Measurements from ENCODE around the gene C3orf49. TPM values are rescaled to one million over a fixed set of nuclear protein-coding genes. Genes with fewer than 3 reads are reported as not detected.
A peak's percentile ranks its signal among the peaks of the same experiment; 100 is the strongest.

C3orf49 gene
- total and polyA plus RNA-seq, 3 experiments from 2014 or later = not detected

- no peak overlapping the region for H3K4me3 ChIP-seq (ENCODE audit: low read length)
- ChIA-PET POLR2A (no interaction called here), CTCF (no interaction called here)
- H3K4me3 Mint-ChIP-seq = no peak overlapping the region
- H3K27ac ChIP-seq (ENCODE audit: low read depth, low read length) = no peak overlapping the region
- peaks cover 8% of the 10 kb centered on the region for H3K4me1 ChIP-seq (ENCODE audit: insufficient read depth, low read length)
- no peaks in the 10 kb centered on the region for H3K9me3 Mint-ChIP-seq
- no peaks in the 10 kb centered on the region for H3K27me3 ChIP-seq (ENCODE audit: insufficient read depth, low read length, poor library complexity, severe bottlenecking)
- DNase-seq = no peak
- H3K36me3 Mint-ChIP-seq = peaks cover 4 to 34% (median 21%) of the 10 kb centered on the region in 3 donors
- peaks cover 35 to 61% (median 57%) of the 10 kb centered on the region in 3 donors for H3K4me1 Mint-ChIP-seq
- no peaks in the 10 kb centered on the region for H3K36me3 ChIP-seq (ENCODE audit: insufficient read depth, low read length)
- H3K9me3 ChIP-seq (ENCODE audit: low read length) = no peaks in the 10 kb centered on the region
- no peaks in the 10 kb centered on the region for H3K27me3 Mint-ChIP-seq
- peak overlapping the region in 6 of 8 donors; percentile 2 to 81 (median 59) for H3K27ac Mint-ChIP-seq
Observed at GRCh38 chr3:63895422-63896189, 76.5 kb downstream of the C3orf49 start.

- H3K4me3 ChIP-seq (ENCODE audit: low read length) = no peak overlapping the region
- peak overlapping the region in 7 of 8 donors; percentile 5 to 76 (median 40) for H3K27ac Mint-ChIP-seq
- peaks cover 8% of the 10 kb centered on the region for H3K4me1 ChIP-seq (ENCODE audit: insufficient read depth, low read length)
- DNase-seq = no peak
- H3K36me3 Mint-ChIP-seq = peaks cover 5 to 37% (median 25%) of the 10 kb centered on the region in 3 donors
- H3K27ac ChIP-seq (ENCODE audit: low read depth, low read length) = no peak overlapping the region
- H3K4me3 Mint-ChIP-seq = no peak overlapping the region
- no peaks in the 10 kb centered on the region for H3K9me3 Mint-ChIP-seq
- H3K36me3 ChIP-seq (ENCODE audit: insufficient read depth, low read length) = no peaks in the 10 kb centered on the region
- peaks cover 35 to 59% (median 56%) of the 10 kb centered on the region in 3 donors for H3K4me1 Mint-ChIP-seq
- ChIA-PET POLR2A (no interaction called here), CTCF (no interaction called here)
- no peaks in the 10 kb centered on the region for H3K27me3 Mint-ChIP-seq
- no peaks in the 10 kb centered on the region for H3K9me3 ChIP-seq (ENCODE audit: low read length)
- no peaks in the 10 kb centered on the region for H3K27me3 ChIP-seq (ENCODE audit: insufficient read depth, low read length, poor library complexity, severe bottlenecking)
Observed at GRCh38 chr3:63896332-63897030, 77.4 kb downstream of the C3orf49 start.

Other genes with a start within 250 kb of the C3orf49 start
- not detected for gene SNTN, start 166.6 kb upstream of the C3orf49 start, total RNA-seq
- not detected for gene SNTN, start 166.6 kb upstream of the C3orf49 start, polyA plus RNA-seq
- 10 to 100 TPM; 85.5 to 93.2 TPM for gene THOC7, start 44.5 kb downstream of the C3orf49 start, total RNA-seq
- gene THOC7, start 44.5 kb downstream of the C3orf49 start, polyA plus RNA-seq = 96.2 TPM
- gene ATXN7, start 44.6 kb downstream of the C3orf49 start, total RNA-seq = 10 to 100 TPM; 33.9 to 34.6 TPM
- gene ATXN7, start 44.6 kb downstream of the C3orf49 start, polyA plus RNA-seq = 14.1 TPM
- not detected for gene SCAANT1, start 93.1 kb downstream of the C3orf49 start, total RNA-seq
- gene SCAANT1, start 93.1 kb downstream of the C3orf49 start, polyA plus RNA-seq = not detected
- gene PSMD6, start 204.2 kb downstream of the C3orf49 start, total RNA-seq = 100 to 1,000 TPM; 134 to 136 TPM
- gene PSMD6, start 204.2 kb downstream of the C3orf49 start, polyA plus RNA-seq = 117 TPM

All from CD8-positive, alpha-beta memory T cell (primary cell).